ENCODE measurements around the gene ALKBH7. TPM values are rescaled to one million over a fixed set of nuclear protein-coding genes. Genes with fewer than 3 reads are reported as not detected.

ALKBH7 gene
- total and polyA plus RNA-seq, 4 experiments from 2014 or later: 67.4 to 88.1 (median 72.9) TPM

DNA sequence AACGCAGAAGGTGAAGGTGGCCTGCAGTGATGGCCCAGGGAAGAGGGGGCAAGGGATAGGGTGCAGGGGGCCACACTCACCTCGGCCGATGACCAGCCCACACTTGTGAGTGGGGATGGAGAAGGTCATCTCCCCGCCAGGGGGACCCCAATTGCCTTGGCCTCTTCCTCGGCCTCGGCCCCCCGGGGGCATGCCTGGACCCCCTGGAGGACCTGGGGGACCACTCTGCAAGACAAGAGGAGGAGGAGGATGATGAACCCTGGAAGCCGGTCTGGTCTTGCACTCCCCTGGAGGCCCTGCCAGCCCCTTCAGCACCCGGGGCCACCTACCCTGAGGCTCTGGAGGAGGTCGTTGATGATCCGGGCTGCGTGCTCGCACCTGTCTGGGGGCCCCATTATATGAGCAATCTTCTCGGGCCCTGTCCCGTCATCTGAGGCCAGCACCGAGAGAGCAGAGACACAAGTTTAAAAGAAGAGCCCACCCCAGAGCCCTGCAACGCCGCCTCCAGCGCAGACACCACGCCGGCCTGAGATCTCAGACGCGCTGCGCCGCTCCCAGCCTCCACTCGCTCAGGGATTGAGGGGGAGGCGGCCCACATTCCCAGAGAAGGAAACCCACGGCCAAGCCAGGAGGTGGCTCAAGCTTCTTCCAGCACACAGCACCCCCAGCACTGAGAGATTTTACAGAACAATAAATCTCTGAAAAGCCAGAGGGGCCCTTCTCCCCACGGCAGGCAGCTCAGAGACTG is 44.2 kb downstream of the ALKBH7 start:
- Histone ChIP-seq H3K4me1 (ENCODE audit: insufficient read depth, low read length) (peaks cover 5% of the 10 kb centered on the region), H3K36me3 (ENCODE audit: insufficient read depth, low read length) (peaks cover 75% of the 10 kb centered on the region), H3K4me3 (ENCODE audit: low read length in 2 of 2) (no peak overlapping the region), H3K27ac (ENCODE audit: low read depth, low read length) (no peak overlapping the region), H3K27me3 (ENCODE audit: insufficient read depth, low read length) (no peaks in the 10 kb centered on the region), H3K9me3 (ENCODE audit: control insufficient read depth in 1 of 2, low read length in 2 of 2) (no peaks in the 10 kb centered on the region)
- H3K9me3 Mint-ChIP-seq: peaks cover 0 to 1% (median 0%) of the 10 kb centered on the region in 8 donors
- intact Hi-C loops (cut with micrococcal nuclease): no loop called here
- H3K27me3 Mint-ChIP-seq: no peaks in the 10 kb centered on the region
- H3K4me3 Mint-ChIP-seq: no peak overlapping the region
- no peak for DNase-seq
- peaks cover 0 to 5% (median under 1%) of the 10 kb centered on the region in 4 donors for H3K4me1 Mint-ChIP-seq
- H3K36me3 Mint-ChIP-seq: peaks cover 33 to 65% of the 10 kb centered on the region in 2 donors
- no peak overlapping the region for H3K27ac Mint-ChIP-seq
- CTCF ChIA-PET (ENCODE audit: partially characterized antibody): no interaction called here
- POLR2A ChIA-PET (ENCODE audit: partially characterized antibody): no interaction called here

DNA sequence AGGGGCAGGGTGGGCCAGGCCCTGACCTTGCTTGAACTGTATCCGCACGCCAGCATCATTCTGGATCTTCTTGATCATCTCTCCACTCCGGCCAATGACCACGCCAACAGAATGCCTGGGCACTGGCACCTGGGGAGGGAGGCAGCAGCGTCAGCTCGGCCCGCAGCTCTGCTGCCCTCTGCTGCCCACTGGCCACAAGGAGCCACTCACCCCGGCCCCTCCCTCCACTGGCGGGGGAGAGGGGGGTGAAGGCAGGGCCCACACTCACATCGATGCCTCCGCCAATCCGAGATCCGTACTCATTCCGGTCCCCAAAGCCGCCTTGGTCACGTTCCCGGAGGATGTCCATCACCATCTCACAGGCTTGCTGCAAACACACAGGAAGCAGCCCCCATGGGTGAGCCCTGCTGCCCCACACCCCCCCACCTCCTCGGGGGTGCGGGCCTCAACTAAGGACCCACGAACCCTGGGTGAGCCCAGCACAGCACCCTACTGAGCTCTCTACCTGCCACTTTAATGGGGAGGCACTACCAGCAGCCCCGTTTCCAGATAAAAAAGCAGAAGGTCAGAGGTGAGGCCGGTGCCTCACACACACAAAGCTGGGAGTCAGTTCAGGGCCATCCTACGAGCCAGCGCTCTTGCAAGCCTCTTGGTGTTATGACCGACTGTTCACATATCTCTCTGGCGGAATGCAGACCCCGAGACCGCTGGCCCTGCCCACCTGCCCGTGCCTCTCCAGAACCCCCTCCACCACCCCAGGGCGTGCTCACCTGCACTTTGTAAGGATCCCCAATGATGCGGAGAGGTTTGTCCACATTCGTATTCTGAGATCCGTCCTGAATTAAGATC is 45.3 kb downstream of the ALKBH7 start:
- Mint-ChIP-seq H3K4me1 (peaks cover 5 to 16% (median 11%) of the 10 kb centered on the region in 4 donors), H3K27me3 (no peaks in the 10 kb centered on the region), H3K9me3 (peaks cover 0 to 1% (median 0%) of the 10 kb centered on the region in 8 donors), H3K27ac (no peak overlapping the region), H3K36me3 (peaks cover 33 to 69% of the 10 kb centered on the region in 2 donors), H3K4me3 (no peak overlapping the region)
- no peak for DNase-seq
- Histone ChIP-seq H3K4me1 (ENCODE audit: insufficient read depth, low read length) (peaks cover 16% of the 10 kb centered on the region), H3K36me3 (ENCODE audit: insufficient read depth, low read length) (peaks cover 83% of the 10 kb centered on the region), H3K27ac (ENCODE audit: low read depth, low read length) (no peak overlapping the region), H3K9me3 (ENCODE audit: control insufficient read depth in 1 of 2, low read length in 2 of 2) (no peaks in the 10 kb centered on the region), H3K27me3 (ENCODE audit: insufficient read depth, low read length) (no peaks in the 10 kb centered on the region), H3K4me3 (ENCODE audit: low read length in 2 of 2) (no peak overlapping the region)
- ChIA-PET POLR2A (ENCODE audit: partially characterized antibody) (no interaction called here), CTCF (ENCODE audit: partially characterized antibody) (no interaction called here)
- intact Hi-C loops (cut with micrococcal nuclease): no loop called here

DNA sequence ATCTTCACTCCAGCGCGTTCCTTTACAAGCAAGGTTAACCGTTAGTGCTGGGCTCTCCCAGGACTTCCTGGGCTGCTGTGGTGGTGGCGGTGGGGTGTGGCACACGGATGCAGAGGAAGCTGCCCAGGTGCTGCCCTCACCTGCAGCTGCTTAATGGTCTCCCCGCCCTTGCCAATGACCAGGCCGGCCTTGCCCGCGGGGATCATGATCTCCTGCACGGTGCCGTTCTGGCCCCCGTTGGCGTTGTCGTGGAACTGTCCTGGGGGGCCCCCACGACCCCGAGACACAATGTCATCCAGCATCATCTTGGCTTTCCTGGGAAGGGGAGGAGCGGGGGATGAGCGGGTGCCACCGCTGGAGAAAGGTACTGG is 46.0 kb downstream of the ALKBH7 start:
- no peaks in the 10 kb centered on the region for H3K27me3 Mint-ChIP-seq
- peaks cover 27 to 73% of the 10 kb centered on the region in 2 donors for H3K36me3 Mint-ChIP-seq
- H3K4me3 Mint-ChIP-seq: no peak overlapping the region
- intact Hi-C loops (cut with micrococcal nuclease): no loop called here
- H3K4me1 Mint-ChIP-seq: peaks cover 10 to 22% (median 17%) of the 10 kb centered on the region in 4 donors
- peaks cover 0 to 1% (median 0%) of the 10 kb centered on the region in 8 donors for H3K9me3 Mint-ChIP-seq
- H3K4me3 ChIP-seq (ENCODE audit: low read length in 2 of 2): no peak overlapping the region
- H3K36me3 ChIP-seq (ENCODE audit: insufficient read depth, low read length): peaks cover 80% of the 10 kb centered on the region
- H3K4me1 ChIP-seq (ENCODE audit: insufficient read depth, low read length): peaks cover 22% of the 10 kb centered on the region
- H3K27ac ChIP-seq (ENCODE audit: low read depth, low read length): no peak overlapping the region
- H3K9me3 ChIP-seq (ENCODE audit: control insufficient read depth in 1 of 2, low read length in 2 of 2): no peaks in the 10 kb centered on the region
- ChIA-PET CTCF (ENCODE audit: partially characterized antibody) (no interaction called here), POLR2A (ENCODE audit: partially characterized antibody) (no interaction called here)
- no peak overlapping the region for H3K27ac Mint-ChIP-seq
- no peaks in the 10 kb centered on the region for H3K27me3 ChIP-seq (ENCODE audit: insufficient read depth, low read length)
- DNase-seq: no peak

- Histone ChIP-seq H3K9me3 (ENCODE audit: control insufficient read depth in 1 of 2, low read length in 2 of 2) (no peaks in the 10 kb centered on the region), H3K36me3 (ENCODE audit: insufficient read depth, low read length) (peaks cover 62% of the 10 kb centered on the region), H3K4me3 (ENCODE audit: low read length in 2 of 2) (no peak overlapping the region), H3K27me3 (ENCODE audit: insufficient read depth, low read length) (no peaks in the 10 kb centered on the region), H3K4me1 (ENCODE audit: insufficient read depth, low read length) (peaks cover 37% of the 10 kb centered on the region), H3K27ac (ENCODE audit: low read depth, low read length) (no peak overlapping the region)
- peak overlapping the region in 1 of 8 donors; percentile 39 for H3K4me3 Mint-ChIP-seq
- no peak for DNase-seq
- ChIA-PET POLR2A (ENCODE audit: partially characterized antibody) (interaction anchor here (1.0 to 1.7 kb wide), 2 partner anchors 11 to 27 kb away, joined by 3 to 4 read pairs; no protein-coding TSS in a partner anchor), CTCF (ENCODE audit: partially characterized antibody) (interaction anchor here (1.1 kb wide), 1 partner anchor 9 kb away, joined by 3 read pairs; no protein-coding TSS in a partner anchor)
- peaks cover 16 to 59% of the 10 kb centered on the region in 2 donors for H3K36me3 Mint-ChIP-seq
- peaks cover 16 to 37% (median 29%) of the 10 kb centered on the region in 4 donors for H3K4me1 Mint-ChIP-seq
- peaks cover 0 to 3% (median 0%) of the 10 kb centered on the region in 8 donors for H3K9me3 Mint-ChIP-seq
- peak overlapping the region in 3 of 7 donors; percentile 13 to 35 (median 17) for H3K27ac Mint-ChIP-seq
- intact Hi-C loops (cut with micrococcal nuclease): loop anchor here (10.0 kb wide), 1 partner anchor 83 kb away; the partner anchor contains the start of gene TUBB4A
- H3K27me3 Mint-ChIP-seq: no peaks in the 10 kb centered on the region
Observed at GRCh38 chr19:6421075-6422014, 48.8 kb downstream of the ALKBH7 start.

DNA sequence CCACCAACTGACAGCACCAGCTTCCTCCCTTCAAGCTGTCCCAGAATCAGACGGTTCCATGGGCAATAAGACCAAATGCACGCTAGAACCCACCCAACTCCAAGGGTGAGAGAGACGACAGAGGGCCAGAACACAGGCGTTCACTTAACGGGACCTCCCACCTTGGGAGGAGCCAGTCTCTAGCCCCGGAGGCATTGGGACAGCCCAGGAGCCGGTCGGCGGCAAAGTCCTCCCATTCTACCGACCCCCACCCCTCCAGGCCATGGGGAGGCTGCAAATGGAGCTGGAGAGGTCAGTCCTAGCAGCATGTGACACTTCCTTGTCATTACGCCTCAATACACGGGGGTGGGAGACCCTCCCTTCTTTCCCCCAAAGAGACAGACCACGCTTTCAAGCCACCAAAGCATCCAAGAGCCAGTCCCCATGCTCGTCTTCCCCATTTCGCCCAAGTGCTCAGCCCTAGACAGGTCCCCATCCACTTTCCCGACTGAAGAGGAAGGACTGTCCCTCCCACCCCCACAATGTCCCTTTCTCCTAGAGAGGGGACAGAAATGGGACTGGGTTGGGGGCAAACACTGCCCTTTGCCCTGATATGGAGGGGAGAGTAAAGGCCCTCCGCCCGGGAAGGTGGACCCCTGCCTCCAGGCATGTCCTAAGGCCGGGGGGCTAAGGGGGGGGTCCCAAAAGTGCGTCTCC is 51.1 kb downstream of the ALKBH7 start:
- Mint-ChIP-seq H3K4me1 (peaks cover 16 to 37% (median 29%) of the 10 kb centered on the region in 4 donors), H3K4me3 (peak overlapping the region; percentile 87 to 92 (median 89)), H3K9me3 (peaks cover 0 to 2% (median 0%) of the 10 kb centered on the region in 8 donors), H3K36me3 (peaks cover 13 to 46% of the 10 kb centered on the region in 2 donors), H3K27me3 (no peaks in the 10 kb centered on the region), H3K27ac (peak overlapping the region; percentile 86 to 94 (median 92))
- Histone ChIP-seq H3K4me3 (ENCODE audit: low read length in 2 of 2) (peak overlapping the region; percentile 69 to 71), H3K27me3 (ENCODE audit: insufficient read depth, low read length) (no peaks in the 10 kb centered on the region), H3K36me3 (ENCODE audit: insufficient read depth, low read length) (peaks cover 39% of the 10 kb centered on the region), H3K4me1 (ENCODE audit: insufficient read depth, low read length) (peaks cover 38% of the 10 kb centered on the region), H3K9me3 (ENCODE audit: control insufficient read depth in 1 of 2, low read length in 2 of 2) (no peaks in the 10 kb centered on the region), H3K27ac (ENCODE audit: low read depth, low read length) (peak overlapping the region; percentile 66)
- intact Hi-C loops (cut with micrococcal nuclease): loop anchor here (10.0 kb wide), 1 partner anchor 81 kb away; the partner anchor contains the start of gene TUBB4A
- peak in 1 of 5 donors; percentile 48 for DNase-seq
- ChIA-PET CTCF (ENCODE audit: partially characterized antibody) (no interaction called here), POLR2A (ENCODE audit: partially characterized antibody) (interaction anchor here (1.0 to 3.8 kb wide), 4 partner anchors 11 to 1632 kb away, joined by 3 to 30 read pairs (median 16); partner anchors contain the start of genes CLPP, FEM1A and GTF2F1)
